IPS-18a (cell line): ENCODE measurements around the gene ZNF552.
"Not testable (repeated sequence)": the region's sequence is repeated elsewhere in the genome, so short reads cannot be mapped to it uniquely, and the experiment has no call there.

Experiments used
- H3K27ac ChIP-seq: one replicate; pipeline ENCODE4 v1.5.1; 2013; ENCODE audit warnings: low read length
- H3K27me3 ChIP-seq: one replicate; pipeline ENCODE4 v1.6.1; 2013; ENCODE audit warnings: mild to moderate bottlenecking, low read length; ENCODE audit not compliant: control insufficient read depth, insufficient read depth
- H3K36me3 ChIP-seq: one replicate; pipeline ENCODE4 v1.6.1; 2013; ENCODE audit warnings: low read depth, low read length; ENCODE audit not compliant: control insufficient read depth
- H3K4me1 ChIP-seq: one replicate; pipeline ENCODE4 v1.6.1; 2013; ENCODE audit warnings: low read depth, low read length; ENCODE audit not compliant: control insufficient read depth
- H3K4me3 ChIP-seq: one replicate; pipeline ENCODE4 v1.5.1; 2013; ENCODE audit warnings: low read length
- H3K9ac ChIP-seq: one replicate; pipeline ENCODE4 v1.6.1; 2013; ENCODE audit warnings: mild to moderate bottlenecking, low read length, moderate library complexity
- H3K9me3 ChIP-seq: one replicate; pipeline ENCODE4 v1.6.1; 2013; ENCODE audit warnings: low read depth, low read length; ENCODE audit not compliant: control insufficient read depth

Gene ZNF552

GRCh38 chr19:57814505-57815246, at the start of gene ZNF552:
Gene ZNF552, minus strand, starts transcription at chr19:57814913. Its CDS starts 170 bp downstream, at chr19:57814743.
- H3K4me3 ChIP-seq = peak within 1 kb of the TSS; percentile 99
- no peak within 1 kb of the TSS for H3K27ac ChIP-seq
- H3K9ac ChIP-seq = peak within 1 kb of the TSS; percentile 84
- H3K27me3 ChIP-seq = no peaks in the 10 kb centered on the region
- H3K9me3 ChIP-seq = no peaks in the 10 kb centered on the region
- H3K36me3 ChIP-seq = peaks cover 18% of the 10 kb centered on the region
- H3K4me1 ChIP-seq = peaks cover 3% of the 10 kb centered on the region

- not testable (repeated sequence) for H3K9me3 ChIP-seq, H3K27ac ChIP-seq, H3K4me3 ChIP-seq, H3K4me1 ChIP-seq, H3K27me3 ChIP-seq, H3K9ac ChIP-seq
- H3K36me3 ChIP-seq = peaks cover 65% of the 10 kb centered on the region
These were observed 47.6 kb upstream of the ZNF552 start for GRCh38 chr19:57862351-57862750.

- H3K36me3 ChIP-seq = peaks cover 17% of the 10 kb centered on the region
- H3K9ac ChIP-seq = not testable (repeated sequence)
These were observed 39.4 kb upstream of the ZNF552 start for GRCh38 chr19:57854117-57854516.

GRCh38 chr19:57851812-57852603, 37.3 kb upstream of the ZNF552 start:
- H3K4me1 ChIP-seq, H3K27me3 ChIP-seq, H3K4me3 ChIP-seq, H3K9ac ChIP-seq, H3K36me3 ChIP-seq, H3K27ac ChIP-seq, H3K9me3 ChIP-seq: not testable (repeated sequence)

More at GRCh38 chr19:57854117-57854516, 39.4 kb upstream of the ZNF552 start:
- not testable (repeated sequence) for H3K27ac ChIP-seq, H3K27me3 ChIP-seq, H3K4me1 ChIP-seq, H3K9me3 ChIP-seq, H3K4me3 ChIP-seq

- H3K36me3 ChIP-seq = peaks cover 7% of the 10 kb centered on the region
- no peaks in the 10 kb centered on the region for H3K9me3 ChIP-seq
- H3K4me1 ChIP-seq = peaks cover 6% of the 10 kb centered on the region
- H3K27ac ChIP-seq = peak overlapping the region; percentile 87
- H3K9ac ChIP-seq = peak overlapping the region; percentile 95
- peak overlapping the region; percentile 91 for H3K4me3 ChIP-seq
- no peaks in the 10 kb centered on the region for H3K27me3 ChIP-seq
These were observed 35.9 kb upstream of the ZNF552 start for GRCh38 chr19:57850553-57851017.

GRCh38 chr19:57849666-57850473, 35.2 kb upstream of the ZNF552 start, which contains the start of gene ZNF587:
Gene ZNF587, plus strand, starts transcription at chr19:57849859. Its CDS starts 180 bp downstream, at chr19:57850039.
- peak within 1 kb of the TSS; percentile 87 for H3K27ac ChIP-seq
- H3K9ac ChIP-seq = peak within 1 kb of the TSS; percentile 95

GRCh38 chr19:57849162-57849665, 34.5 kb upstream of the ZNF552 start:
- H3K9me3 ChIP-seq, H3K27me3 ChIP-seq, H3K27ac ChIP-seq, H3K9ac ChIP-seq, H3K4me1 ChIP-seq: not testable (repeated sequence)
- Histone ChIP-seq H3K36me3 (peaks cover 19% of the 10 kb centered on the region), H3K4me3 (peak overlapping the region; percentile 91)

More at GRCh38 chr19:57849666-57850473, 35.2 kb upstream of the ZNF552 start, which contains the start of gene ZNF587:
- peak within 1 kb of the TSS; percentile 91 for H3K4me3 ChIP-seq
- H3K27me3 ChIP-seq, H3K9me3 ChIP-seq, H3K4me1 ChIP-seq: not testable (repeated sequence)
- peaks cover 14% of the 10 kb centered on the region for H3K36me3 ChIP-seq

GRCh38 chr19:57847164-57847563, 32.5 kb upstream of the ZNF552 start:
- not testable (repeated sequence) for H3K27me3 ChIP-seq, H3K4me1 ChIP-seq, H3K9me3 ChIP-seq, H3K9ac ChIP-seq, H3K27ac ChIP-seq, H3K4me3 ChIP-seq
- peaks cover 28% of the 10 kb centered on the region for H3K36me3 ChIP-seq

- no peaks in the 10 kb centered on the region for H3K27me3 ChIP-seq
- no peaks in the 10 kb centered on the region for H3K4me1 ChIP-seq
- no peaks in the 10 kb centered on the region for H3K9me3 ChIP-seq
- peaks cover 52% of the 10 kb centered on the region for H3K36me3 ChIP-seq
- H3K27ac ChIP-seq = no peak overlapping the region
- H3K4me3 ChIP-seq = no peak overlapping the region
- no peak overlapping the region for H3K9ac ChIP-seq
These were observed 26.5 kb upstream of the ZNF552 start for GRCh38 chr19:57841122-57841763.

GRCh38 chr19:57838622-57839191, 24.0 kb upstream of the ZNF552 start:
- not testable (repeated sequence) for H3K4me3 ChIP-seq, H3K9me3 ChIP-seq, H3K4me1 ChIP-seq, H3K9ac ChIP-seq, H3K27ac ChIP-seq, H3K27me3 ChIP-seq
- peaks cover 39% of the 10 kb centered on the region for H3K36me3 ChIP-seq
